Measurements from ENCODE around the gene SLC8A2.

SLC8A2 gene

DNA sequence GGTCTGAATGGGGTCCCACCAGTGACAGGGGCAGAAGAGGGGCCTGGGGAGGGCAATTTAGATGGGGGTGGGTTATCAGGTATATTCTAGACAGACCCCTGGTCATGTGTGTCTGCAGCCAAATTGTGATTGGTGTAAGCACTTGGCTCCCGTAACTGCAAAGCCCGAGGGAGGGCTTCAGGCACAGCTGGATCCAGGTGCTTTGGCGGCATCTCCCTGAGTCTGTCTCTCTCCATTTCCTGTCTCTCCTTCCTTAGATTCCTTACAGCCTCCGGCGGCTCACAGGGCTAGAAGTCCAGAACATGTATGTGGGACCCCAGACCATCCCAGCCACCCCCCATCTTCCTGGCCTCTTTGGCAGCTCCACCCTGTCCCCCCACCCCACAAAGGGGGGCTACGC is 91.1 kb downstream of the SLC8A2 start:
- TF ChIP-seq, protein P1, sequence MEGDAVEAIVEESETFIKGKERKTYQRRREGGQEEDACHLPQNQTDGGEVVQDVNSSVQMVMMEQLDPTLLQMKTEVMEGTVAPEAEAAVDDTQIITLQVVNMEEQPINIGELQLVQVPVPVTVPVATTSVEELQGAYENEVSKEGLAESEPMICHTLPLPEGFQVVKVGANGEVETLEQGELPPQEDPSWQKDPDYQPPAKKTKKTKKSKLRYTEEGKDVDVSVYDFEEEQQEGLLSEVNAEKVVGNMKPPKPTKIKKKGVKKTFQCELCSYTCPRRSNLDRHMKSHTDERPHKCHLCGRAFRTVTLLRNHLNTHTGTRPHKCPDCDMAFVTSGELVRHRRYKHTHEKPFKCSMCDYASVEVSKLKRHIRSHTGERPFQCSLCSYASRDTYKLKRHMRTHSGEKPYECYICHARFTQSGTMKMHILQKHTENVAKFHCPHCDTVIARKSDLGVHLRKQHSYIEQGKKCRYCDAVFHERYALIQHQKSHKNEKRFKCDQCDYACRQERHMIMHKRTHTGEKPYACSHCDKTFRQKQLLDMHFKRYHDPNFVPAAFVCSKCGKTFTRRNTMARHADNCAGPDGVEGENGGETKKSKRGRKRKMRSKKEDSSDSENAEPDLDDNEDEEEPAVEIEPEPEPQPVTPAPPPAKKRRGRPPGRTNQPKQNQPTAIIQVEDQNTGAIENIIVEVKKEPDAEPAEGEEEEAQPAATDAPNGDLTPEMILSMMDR (IDR thresholded peaks at IDR 0.05; ENCODE audit: control insufficient read depth, extremely low read depth, insufficient read depth), result no peak
- DNase-seq (ENCODE audit: low read depth), result no peak

DNA sequence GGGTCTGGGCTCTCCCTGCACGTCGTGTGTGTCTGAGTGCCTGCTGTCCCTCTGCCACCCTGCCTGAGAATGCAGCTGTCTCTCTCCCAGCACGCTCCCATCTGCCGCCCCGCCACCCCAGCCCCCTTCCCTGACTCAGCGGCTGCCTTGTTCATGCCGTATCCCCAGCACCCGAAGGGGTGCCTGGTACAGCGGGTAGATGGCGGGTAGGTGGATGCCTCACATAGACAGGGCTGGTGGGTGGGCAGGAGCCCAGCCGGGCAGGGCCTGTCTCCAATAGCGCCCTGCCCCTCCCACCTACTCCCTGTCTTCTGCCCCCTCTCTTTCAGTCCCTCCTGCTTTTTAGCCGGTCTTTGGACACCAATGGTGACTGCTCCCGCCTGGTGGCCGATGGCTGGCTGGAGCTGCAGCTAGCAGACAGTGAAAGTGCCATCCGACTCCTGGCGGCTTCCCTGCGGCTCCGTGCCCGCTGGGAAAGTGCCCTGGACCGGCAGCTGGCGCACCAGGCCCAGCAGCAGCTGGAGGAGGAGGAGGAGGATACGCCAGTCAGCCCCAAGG is 92.2 kb downstream of the SLC8A2 start:
- DNase-seq (ENCODE audit: low read depth), result no peak
- H3K4me3 ChIP-seq (ENCODE audit: low read depth, low read length), result no peak overlapping the region
- TF ChIP-seq, protein P1 (IDR thresholded peaks at IDR 0.05; ENCODE audit: control insufficient read depth, extremely low read depth, insufficient read depth), result no peak

More for the DNA sequence above, 91.1 kb downstream of the SLC8A2 start:
- no peak overlapping the region for H3K4me3 ChIP-seq (ENCODE audit: low read depth, low read length)

DNA sequence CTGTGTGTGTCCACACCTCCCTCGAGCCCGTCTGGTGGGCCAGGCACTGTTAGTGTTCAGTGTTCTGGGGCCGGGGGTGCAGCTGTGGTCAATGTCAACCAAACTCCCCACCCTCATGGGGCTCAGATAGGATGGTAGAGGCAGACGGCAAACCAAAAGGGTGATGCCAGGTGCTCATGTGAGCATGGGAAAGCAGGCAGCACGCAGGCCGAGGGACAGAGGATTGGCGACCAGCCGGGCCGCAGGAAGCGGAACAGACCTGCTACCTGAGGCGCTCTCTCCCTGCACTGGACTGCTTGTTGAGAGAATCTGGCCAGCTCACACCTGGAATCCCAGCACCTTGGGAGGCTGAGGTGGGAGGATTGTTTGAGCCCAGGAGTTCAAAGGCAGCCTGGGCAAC is 93.4 kb downstream of the SLC8A2 start:
- no peak for DNase-seq (ENCODE audit: low read depth)
- TF ChIP-seq, protein P1 (IDR thresholded peaks at IDR 0.05; ENCODE audit: control insufficient read depth, extremely low read depth, insufficient read depth), result no peak
- H3K4me3 ChIP-seq (ENCODE audit: low read depth, low read length), result no peak overlapping the region
